Stimulated activated CD8-positive, alpha-beta memory T cell treated with anti-CD3 and anti-CD28 coated beads, Interleukin-7, amount 100 ng/mL, for 48 hours (primary cell): ENCODE results near the gene KATNAL1.
"Not testable (repeated sequence)": the region's sequence is repeated elsewhere in the genome, so short reads cannot be mapped to it uniquely, and the experiment has no call there.

Source experiments
- DNase-seq, 2 donors: peaks; one replicate each; pipeline ENCODE4 v3.0.0-alpha.2; 2020; ENCODE audit warnings: low read depth in 1 of 2; ENCODE audit errors: extremely low read depth in 1 of 2

KATNAL1 gene

GRCh38 chr13:30295116-30295515 lies 12.2 kb downstream of the KATNAL1 start:
- no peak for DNase-seq

DNA sequence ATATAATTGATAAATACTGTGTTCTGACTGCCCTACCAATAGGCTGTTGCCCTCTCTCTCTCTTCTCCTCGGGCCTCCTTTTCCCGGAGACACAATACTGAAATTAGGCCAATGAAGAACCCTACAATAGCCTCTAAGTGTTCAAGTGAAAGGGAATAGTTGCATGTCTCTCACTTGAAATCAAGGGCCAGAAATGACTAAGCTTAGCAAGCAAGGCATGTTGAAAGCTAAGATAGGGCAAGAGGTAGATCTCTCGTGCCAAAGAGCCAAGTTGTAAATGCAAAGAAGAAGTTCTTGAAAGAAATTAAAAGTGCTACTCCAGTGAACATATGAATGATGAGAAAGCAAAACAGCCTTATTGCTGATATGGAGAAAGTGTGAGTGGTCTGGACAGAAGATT lies 13.3 kb downstream of the KATNAL1 start:
- no peak for DNase-seq

GRCh38 chr13:30292325-30292724 lies 15.0 kb downstream of the KATNAL1 start:
- DNase-seq = no peak

- DNase-seq = no peak
Measured at GRCh38 chr13:30290812-30291436, 16.4 kb downstream of the KATNAL1 start.

DNA sequence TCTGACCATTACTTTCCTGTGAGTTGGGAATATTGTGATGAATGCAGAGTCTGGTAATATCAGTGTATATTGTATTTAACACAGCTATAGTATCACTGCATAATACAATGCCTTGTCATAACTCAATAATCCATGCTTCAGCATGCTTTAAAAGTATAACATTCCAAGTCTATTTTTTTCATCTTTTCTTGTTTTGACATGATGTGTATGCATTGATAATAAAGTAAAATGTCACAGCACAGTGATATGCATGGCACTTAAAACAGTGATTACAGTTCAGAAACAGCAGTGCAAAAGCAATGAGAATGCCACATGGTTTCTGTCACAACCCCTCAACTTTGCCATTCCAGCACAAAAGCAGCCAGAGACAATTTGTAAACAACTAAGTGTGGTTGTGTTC lies 17.8 kb downstream of the KATNAL1 start:
- DNase-seq = no peak

- not testable (repeated sequence) for DNase-seq
Measured at GRCh38 chr13:30286059-30286458, 21.3 kb downstream of the KATNAL1 start.

DNA sequence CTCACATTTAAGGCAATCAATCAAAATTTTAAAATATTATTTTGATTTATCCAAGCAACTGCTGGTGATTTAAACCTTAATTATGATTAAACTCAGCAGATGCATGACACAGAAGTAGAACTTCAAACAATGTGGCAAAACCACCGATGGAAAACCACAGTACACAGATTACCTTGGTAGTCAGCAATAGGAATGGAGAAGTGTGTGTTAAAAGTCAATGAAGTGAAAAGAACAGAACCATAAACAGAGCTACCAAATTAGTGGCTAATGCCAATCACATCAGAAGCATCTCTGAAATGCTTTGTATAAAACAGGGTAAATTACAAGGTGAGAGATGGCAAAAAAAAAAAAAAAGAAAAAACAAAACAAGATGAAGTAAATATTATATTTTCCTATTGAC lies 31.2 kb downstream of the KATNAL1 start:
- DNase-seq = no peak

DNA sequence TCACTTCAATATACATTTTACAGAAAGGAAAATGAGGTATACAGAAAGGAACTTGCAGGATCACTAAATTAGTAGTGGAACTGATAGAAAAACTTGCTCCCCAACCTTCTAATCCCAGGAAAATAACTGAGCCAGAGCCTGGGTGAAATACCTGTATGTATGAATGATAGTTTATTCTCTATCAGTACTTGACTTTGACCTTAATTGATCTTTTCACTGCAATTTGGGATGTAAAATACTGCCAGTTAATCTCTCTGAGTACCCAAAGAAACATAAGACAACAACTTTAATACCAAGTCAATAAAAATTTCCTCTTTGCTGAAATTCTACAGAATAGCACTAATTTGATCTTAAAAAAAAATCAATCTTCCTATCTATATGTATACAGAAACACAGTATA lies 33.3 kb downstream of the KATNAL1 start:
- DNase-seq = no peak

DNA sequence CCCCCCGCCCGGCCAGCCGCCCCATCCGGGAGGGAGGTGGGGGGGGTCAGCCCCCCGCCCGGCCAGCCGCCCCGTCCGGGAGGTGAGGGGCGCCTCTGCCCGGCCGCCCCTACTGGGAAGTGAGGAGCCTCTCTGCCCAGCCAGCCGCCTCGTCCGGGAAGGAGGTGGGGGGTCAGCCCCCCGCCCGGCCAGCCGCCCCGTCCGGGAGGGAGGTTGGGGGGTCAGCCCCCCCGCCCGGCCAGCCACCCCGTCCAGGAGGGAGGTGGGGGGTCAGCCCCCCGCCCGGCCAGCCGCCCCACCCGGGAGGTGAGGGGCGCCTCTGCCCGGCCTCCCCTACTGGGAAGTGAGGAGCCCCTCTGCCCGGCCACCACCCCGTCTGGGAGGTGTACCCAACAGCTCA lies 37.3 kb downstream of the KATNAL1 start:
- DNase-seq = not testable (repeated sequence)

DNA sequence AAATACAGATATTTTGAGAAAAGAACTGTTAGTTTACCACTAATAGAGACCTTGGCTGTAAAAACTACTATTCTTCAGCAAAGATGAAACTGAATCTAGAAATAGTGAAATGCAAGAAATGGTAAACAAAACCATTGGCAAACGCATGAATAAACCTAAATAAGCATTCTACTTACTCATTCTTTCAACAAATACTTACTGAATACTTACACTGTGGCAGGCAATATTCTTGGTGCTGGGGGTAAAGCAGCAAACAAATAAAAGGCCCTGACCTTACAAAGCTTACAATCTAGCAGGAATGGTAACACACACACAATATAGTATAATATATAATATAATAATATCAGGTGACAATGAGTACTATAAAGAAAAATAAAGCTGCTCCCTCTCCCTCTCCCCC lies 38.7 kb downstream of the KATNAL1 start:
- no peak for DNase-seq

- no peak for DNase-seq
Measured at GRCh38 chr13:30266756-30267155, 40.6 kb downstream of the KATNAL1 start.

DNA sequence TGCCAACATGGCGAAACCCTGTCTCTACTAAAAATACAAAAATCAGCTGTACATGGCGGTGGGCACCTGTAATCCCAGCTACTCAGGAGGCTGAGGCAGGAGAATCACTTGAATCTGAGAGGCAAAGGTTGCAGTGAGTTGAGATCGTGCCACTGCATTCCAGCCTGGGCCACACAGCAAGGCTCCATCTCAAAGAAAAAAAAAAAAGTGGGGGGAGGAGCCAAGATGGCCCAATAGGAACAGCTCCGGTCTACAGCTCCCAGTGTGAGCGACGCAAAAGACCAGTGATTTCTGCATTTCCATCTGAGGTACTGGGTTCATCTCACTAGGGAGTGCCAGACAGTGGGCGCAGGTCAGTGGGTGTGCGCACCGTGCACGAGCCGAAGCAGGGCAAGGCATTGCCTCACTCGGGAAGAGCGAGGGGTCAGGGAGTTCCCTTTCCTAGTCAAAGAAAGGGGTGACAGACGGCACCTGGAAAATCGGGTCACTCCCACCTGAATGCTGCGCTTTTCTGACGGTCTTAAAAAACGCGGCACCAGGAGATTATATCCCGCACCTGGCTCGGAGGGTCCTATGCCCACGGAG lies 48.1 kb downstream of the KATNAL1 start:
- not testable (repeated sequence) for DNase-seq

GRCh38 chr13:30257468-30258099 lies 49.8 kb downstream of the KATNAL1 start:
- no peak for DNase-seq

DNA sequence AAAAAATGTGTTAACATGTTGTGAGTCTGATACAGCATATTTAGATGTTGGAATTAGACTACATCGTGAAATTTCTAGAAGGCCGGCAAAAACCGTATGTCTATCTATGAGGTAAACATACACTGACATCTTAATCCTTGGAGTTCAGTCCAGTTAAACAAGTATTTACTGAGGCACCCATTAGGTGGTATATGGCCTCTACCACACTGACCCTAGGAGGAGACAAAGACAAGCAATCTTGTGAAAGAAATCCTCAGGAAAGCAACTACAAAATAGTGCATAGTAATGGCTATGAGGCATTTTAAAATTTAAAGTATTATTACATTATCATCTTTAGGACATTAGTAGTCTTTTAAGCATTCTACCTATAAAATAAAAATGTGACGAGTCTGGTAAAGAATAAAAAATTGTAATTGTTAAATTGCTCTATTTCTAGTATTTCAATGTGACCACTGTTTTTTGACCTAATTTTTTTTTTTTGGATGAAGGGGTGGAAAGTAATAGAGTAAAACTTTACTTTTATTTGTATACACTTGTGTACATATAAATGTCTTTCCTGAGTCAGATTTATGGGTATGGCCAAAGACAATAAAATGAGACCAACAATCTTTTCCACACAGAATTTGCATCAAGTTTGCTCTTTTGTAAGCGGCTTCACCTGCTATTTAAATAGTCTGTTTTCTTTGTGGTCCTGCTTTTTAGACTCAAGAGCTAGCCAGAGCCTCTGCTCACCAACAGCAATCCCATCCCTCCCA lies 50.5 kb downstream of the KATNAL1 start:
- DNase-seq = no peak

DNA sequence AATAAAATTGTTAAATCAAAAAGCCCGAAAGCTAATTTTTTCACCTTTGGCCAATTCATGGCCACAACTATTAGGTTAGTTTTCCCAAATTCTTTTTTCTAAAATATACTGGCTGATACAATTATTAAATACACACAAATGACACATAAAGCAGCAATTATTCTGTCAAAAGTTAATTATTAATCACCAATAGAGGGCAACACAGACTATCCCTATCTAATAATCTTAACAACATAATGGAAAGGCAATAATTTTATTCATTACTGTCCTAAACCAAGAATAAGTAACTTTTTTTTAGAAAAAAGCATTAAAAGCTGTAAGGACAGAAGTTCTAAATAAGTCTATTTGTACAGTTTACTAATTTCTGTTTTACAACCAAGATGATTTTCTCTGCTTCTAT lies 51.7 kb downstream of the KATNAL1 start:
- no peak for DNase-seq

DNA sequence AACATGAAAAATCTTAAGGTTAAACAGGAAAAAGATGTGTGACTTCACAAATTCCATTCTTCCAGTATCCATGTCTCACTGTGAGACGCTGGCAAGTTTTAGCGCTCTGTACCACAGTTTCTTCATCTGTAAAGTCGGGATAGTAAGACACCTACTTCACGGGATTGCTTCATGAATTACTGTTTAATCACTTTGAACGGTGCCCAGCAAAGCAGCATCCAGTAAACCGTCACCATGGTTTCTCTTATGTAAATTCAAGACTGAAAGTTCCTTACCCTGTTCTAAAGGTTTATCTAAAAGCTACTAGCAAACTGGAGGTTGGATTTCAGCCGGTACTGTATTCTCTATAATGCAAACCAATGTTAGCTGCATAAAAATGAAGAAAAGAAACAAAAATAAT lies 53.5 kb downstream of the KATNAL1 start:
- no peak for DNase-seq

- no peak for DNase-seq
Measured at GRCh38 chr13:30247406-30247805, 59.9 kb downstream of the KATNAL1 start.

DNA sequence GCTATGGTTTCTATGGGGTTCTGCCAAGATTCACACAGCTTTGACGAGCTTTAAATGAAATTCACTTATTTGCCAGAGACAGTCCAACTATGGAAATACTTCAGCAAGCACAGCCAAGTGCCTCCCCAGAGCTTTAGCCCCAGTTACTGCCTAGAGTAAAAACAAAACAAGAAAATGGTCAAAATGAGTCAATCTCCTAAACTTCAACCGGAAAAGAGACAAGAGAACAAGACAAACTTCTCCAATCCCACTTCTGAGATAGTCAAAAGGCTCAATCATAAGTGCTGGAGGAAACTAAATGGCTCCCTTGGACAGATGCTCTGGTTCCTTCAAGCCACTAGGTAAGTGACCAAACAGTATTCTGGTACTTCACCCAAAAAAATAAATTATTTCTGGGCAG lies 65.8 kb downstream of the KATNAL1 start:
- DNase-seq = no peak

GRCh38 chr13:30240608-30241007 lies 66.7 kb downstream of the KATNAL1 start:
- DNase-seq = no peak

DNA sequence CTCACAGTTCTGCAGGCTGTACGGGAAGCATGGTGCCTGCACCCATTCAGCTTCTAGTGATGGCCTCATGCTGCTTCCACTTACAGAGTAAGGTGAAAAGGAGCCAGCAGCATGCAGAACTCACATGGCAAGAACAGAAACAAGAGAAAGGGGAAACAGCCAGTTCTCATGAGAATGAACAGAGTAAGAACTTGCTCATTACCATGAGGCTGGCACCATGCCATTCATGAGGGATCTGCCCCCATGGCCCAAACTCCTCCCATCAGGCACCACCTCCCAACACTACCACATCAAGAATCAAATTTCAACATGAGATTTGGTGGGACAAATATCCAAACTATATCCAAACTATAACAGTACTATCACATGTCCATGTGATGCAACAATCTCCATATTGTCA lies 72.1 kb downstream of the KATNAL1 start:
- DNase-seq = no peak

DNA sequence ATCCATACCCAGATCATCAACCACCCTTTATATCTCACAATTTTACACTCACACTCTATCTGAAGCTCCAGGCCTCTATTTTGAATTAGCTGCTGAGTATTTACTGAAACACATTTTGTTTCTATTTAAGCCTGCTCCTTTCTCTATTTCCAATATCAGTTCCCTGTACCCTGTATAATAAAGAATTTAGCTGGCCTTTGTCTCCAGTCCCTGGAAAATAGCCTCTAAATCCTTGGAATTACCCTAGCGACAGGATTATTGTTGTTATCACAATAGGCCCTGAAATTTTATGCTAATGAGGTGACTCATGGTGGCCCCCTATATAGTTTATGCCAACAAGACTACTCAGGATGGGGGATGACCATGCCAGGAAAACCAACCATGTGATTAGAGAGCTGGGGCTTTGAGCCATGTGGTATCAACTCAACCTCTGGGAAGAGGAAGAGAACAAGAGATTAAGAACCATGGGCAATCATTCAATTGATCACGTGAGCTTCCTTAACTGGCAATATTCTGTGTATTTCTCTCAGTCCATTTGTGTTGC lies 72.7 kb downstream of the KATNAL1 start:
- no peak for DNase-seq

- no peak for DNase-seq
Measured at GRCh38 chr13:30224732-30225131, 82.6 kb downstream of the KATNAL1 start.
